ENCODE measurements around the gene ELF4. TPM values are rescaled to one million over a fixed set of nuclear protein-coding genes. Genes with fewer than 3 reads are reported as not detected.

The ELF4 gene
- total RNA-seq, 1 experiment from 2014 or later: 19.2 TPM

- no peak overlapping the region for H3K9ac ChIP-seq (ENCODE audit: low read length)
- no peak overlapping the region for H2AFZ ChIP-seq (ENCODE audit: low read depth, low read length, poor library complexity, severe bottlenecking)
- no peak overlapping the region for H3K4me2 ChIP-seq (ENCODE audit: low read length)
- CTCF ChIA-PET: no interaction called here
- H3K36me3 ChIP-seq (ENCODE audit: control insufficient read depth in 1 of 2, insufficient read depth in 2 of 2, low read length in 2 of 2): peaks cover 9 to 14% of the 10 kb centered on the region in 2 experiments; a peak in 3 of 4 replicates
- RAD21 ChIA-PET (ENCODE audit: low non-redundant PET in 1 of 2, low total read pairs in 2 of 2, uncharacterized antibody in 2 of 2, unreplicated experiment in 2 of 2): no interaction called here
- POLR2A ChIA-PET: no interaction called here
- H3K27ac ChIP-seq (ENCODE audit: low read depth, low read length): no peak overlapping the region
- H3K9me2 ChIP-seq (ENCODE audit: insufficient read depth): no peaks in the 10 kb centered on the region
- H3K79me2 ChIP-seq (ENCODE audit: insufficient read depth, low read length): no peaks in the 10 kb centered on the region
- no peaks in the 10 kb centered on the region for H3K27me3 ChIP-seq (ENCODE audit: insufficient read depth, low read length)
- no peaks in the 10 kb centered on the region for H3K9me3 ChIP-seq (ENCODE audit: control insufficient read depth in 1 of 2, insufficient read depth in 1 of 2, low read depth in 1 of 2, low read length in 2 of 2)
- no peak for ATAC-seq
- no peaks in the 10 kb centered on the region for H4K20me1 ChIP-seq (ENCODE audit: insufficient read depth)
- TF ChIP-seq MAX (IDR thresholded peaks at IDR 0.05) (no peak), EZH2 (IDR thresholded peaks at IDR 0.05) (no peak), ZNF274 (IDR thresholded peaks at IDR 0.05; ENCODE audit: low read depth, low read length) (no peak), TCF7L2 (IDR thresholded peaks at IDR 0.05; ENCODE audit: borderline replicate concordance, extremely low read depth, insufficient read depth, insufficient read length) (no peak), ZFX (IDR thresholded peaks at IDR 0.05) (no peak), YY1 (IDR thresholded peaks at IDR 0.05; ENCODE audit: extremely low read depth, insufficient replicate concordance, low read depth, low read length) (no peak), CTCF (IDR thresholded peaks at IDR 0.05 in 2 of 3, conservative IDR thresholded peaks at IDR 0.05 in 1 of 3; ENCODE audit: borderline replicate concordance in 1 of 3, insufficient read depth in 1 of 3, low read depth in 2 of 3, low read length in 2 of 3) (no peak), CEBPB (IDR thresholded peaks at IDR 0.05; ENCODE audit: low read depth) (no peak), FOSL1 (IDR thresholded peaks at IDR 0.05; ENCODE audit: low read depth) (no peak), SRF (IDR thresholded peaks at IDR 0.05; ENCODE audit: low read depth) (no peak), JUND (IDR thresholded peaks at IDR 0.05) (no peak)
- TF ChIP-seq, protein P1, sequence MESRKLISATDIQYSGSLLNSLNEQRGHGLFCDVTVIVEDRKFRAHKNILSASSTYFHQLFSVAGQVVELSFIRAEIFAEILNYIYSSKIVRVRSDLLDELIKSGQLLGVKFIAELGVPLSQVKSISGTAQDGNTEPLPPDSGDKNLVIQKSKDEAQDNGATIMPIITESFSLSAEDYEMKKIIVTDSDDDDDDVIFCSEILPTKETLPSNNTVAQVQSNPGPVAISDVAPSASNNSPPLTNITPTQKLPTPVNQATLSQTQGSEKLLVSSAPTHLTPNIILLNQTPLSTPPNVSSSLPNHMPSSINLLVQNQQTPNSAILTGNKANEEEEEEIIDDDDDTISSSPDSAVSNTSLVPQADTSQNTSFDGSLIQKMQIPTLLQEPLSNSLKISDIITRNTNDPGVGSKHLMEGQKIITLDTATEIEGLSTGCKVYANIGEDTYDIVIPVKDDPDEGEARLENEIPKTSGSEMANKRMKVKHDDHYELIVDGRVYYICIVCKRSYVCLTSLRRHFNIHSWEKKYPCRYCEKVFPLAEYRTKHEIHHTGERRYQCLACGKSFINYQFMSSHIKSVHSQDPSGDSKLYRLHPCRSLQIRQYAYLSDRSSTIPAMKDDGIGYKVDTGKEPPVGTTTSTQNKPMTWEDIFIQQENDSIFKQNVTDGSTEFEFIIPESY (IDR thresholded peaks at IDR 0.05; ENCODE audit: extremely low read depth, insufficient replicate concordance, low read length): no peak
- TF ChIP-seq, protein P2, sequence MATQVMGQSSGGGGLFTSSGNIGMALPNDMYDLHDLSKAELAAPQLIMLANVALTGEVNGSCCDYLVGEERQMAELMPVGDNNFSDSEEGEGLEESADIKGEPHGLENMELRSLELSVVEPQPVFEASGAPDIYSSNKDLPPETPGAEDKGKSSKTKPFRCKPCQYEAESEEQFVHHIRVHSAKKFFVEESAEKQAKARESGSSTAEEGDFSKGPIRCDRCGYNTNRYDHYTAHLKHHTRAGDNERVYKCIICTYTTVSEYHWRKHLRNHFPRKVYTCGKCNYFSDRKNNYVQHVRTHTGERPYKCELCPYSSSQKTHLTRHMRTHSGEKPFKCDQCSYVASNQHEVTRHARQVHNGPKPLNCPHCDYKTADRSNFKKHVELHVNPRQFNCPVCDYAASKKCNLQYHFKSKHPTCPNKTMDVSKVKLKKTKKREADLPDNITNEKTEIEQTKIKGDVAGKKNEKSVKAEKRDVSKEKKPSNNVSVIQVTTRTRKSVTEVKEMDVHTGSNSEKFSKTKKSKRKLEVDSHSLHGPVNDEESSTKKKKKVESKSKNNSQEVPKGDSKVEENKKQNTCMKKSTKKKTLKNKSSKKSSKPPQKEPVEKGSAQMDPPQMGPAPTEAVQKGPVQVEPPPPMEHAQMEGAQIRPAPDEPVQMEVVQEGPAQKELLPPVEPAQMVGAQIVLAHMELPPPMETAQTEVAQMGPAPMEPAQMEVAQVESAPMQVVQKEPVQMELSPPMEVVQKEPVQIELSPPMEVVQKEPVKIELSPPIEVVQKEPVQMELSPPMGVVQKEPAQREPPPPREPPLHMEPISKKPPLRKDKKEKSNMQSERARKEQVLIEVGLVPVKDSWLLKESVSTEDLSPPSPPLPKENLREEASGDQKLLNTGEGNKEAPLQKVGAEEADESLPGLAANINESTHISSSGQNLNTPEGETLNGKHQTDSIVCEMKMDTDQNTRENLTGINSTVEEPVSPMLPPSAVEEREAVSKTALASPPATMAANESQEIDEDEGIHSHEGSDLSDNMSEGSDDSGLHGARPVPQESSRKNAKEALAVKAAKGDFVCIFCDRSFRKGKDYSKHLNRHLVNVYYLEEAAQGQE (IDR thresholded peaks at IDR 0.05; ENCODE audit: low read depth): no peak
- DNase-seq (ENCODE audit: low read depth, low spot score): no peak
- no peak overlapping the region for H3K4me3 ChIP-seq (replicated peaks in 1 of 2; ENCODE audit: low read depth in 1 of 2, low read length in 2 of 2)
- no TSS peak for BruUV-seq (replicated peaks)
- intact Hi-C loops (cut with micrococcal nuclease): no loop called here
- H3K4me1 ChIP-seq (ENCODE audit: control insufficient read depth in 1 of 2, insufficient read depth in 2 of 2, low read length in 2 of 2): no peaks in the 10 kb centered on the region; a peak in 1 of 4 replicates
These were observed 55.2 kb downstream of the ELF4 start for GRCh38 chrX:130055103-130055502.
